NCI-H345 (cell line): ENCODE measurements around the gene HIF1A.
"Not testable (repeated sequence)": the region's sequence is repeated elsewhere in the genome, so short reads cannot be mapped to it uniquely, and the experiment has no call there.

Experiments used
- DNase-seq: peaks from one replicate; lab custom pipeline; 2025; lab: John Stamatoyannopoulos, UW

The HIF1A gene

GRCh38 chr14:61749264-61749663, 54.0 kb downstream of the HIF1A start:
- no peak for DNase-seq

GRCh38 chr14:61749867-61750266, 54.6 kb downstream of the HIF1A start:
- peak; percentile 66 for DNase-seq

- peak; percentile 86 for DNase-seq
Observed at GRCh38 chr14:61750708-61751474, 55.6 kb downstream of the HIF1A start.

- DNase-seq: no peak
Observed at GRCh38 chr14:61751475-61751989, 56.2 kb downstream of the HIF1A start.

GRCh38 chr14:61752626-61753025, 57.3 kb downstream of the HIF1A start:
- no peak for DNase-seq

- DNase-seq: no peak
Observed at GRCh38 chr14:61753631-61754030, 58.3 kb downstream of the HIF1A start.

- DNase-seq: no peak
Observed at GRCh38 chr14:61754627-61755381, 59.5 kb downstream of the HIF1A start.

- not testable (repeated sequence) for DNase-seq
Observed at GRCh38 chr14:61755382-61755742, 60.0 kb downstream of the HIF1A start.

- no peak for DNase-seq
Observed at GRCh38 chr14:61756135-61756534, 60.8 kb downstream of the HIF1A start.

- DNase-seq: no peak
Observed at GRCh38 chr14:61759878-61760277, 64.6 kb downstream of the HIF1A start.

- DNase-seq: no peak
Observed at GRCh38 chr14:61761557-61761956, 66.2 kb downstream of the HIF1A start.

- peak; percentile 99 for DNase-seq
Observed at GRCh38 chr14:61761959-61762786, 66.9 kb downstream of the HIF1A start, which contains the start of gene SNAPC1. TSS of gene SNAPC1 (plus strand) at chr14:61762420. CDS start at chr14:61762461, 41 bp downstream.

GRCh38 chr14:61764342-61765122, 69.2 kb downstream of the HIF1A start:
- DNase-seq: no peak

- no peak for DNase-seq
Observed at GRCh38 chr14:61765225-61765943, 70.1 kb downstream of the HIF1A start.

GRCh38 chr14:61766151-61766550, 70.8 kb downstream of the HIF1A start:
- no peak for DNase-seq

GRCh38 chr14:61768240-61768639, 72.9 kb downstream of the HIF1A start:
- DNase-seq: no peak

GRCh38 chr14:61769893-61770292, 74.6 kb downstream of the HIF1A start:
- DNase-seq: no peak

GRCh38 chr14:61774861-61775260, 79.5 kb downstream of the HIF1A start:
- DNase-seq: no peak

- no peak for DNase-seq
Observed at GRCh38 chr14:61780125-61780524, 84.8 kb downstream of the HIF1A start.

GRCh38 chr14:61797309-61797708, 102.0 kb downstream of the HIF1A start:
- DNase-seq: no peak
